GM12874 (cell line): ENCODE data around the gene IQCK.

ENCODE experiments used
- TF ChIP-seq, protein P1 (sequence below): IDR thresholded peaks from 2 replicates; pipeline ENCODE4 v1.5.1; 2011; ENCODE audit warnings: low read depth, mild to moderate bottlenecking, control low read depth, low read length, moderate library complexity; ENCODE audit not compliant: insufficient read depth

IQCK gene

GRCh38 chr16:19850131-19850817, 132.2 kb downstream of the IQCK start:
- TF ChIP-seq, protein P1, sequence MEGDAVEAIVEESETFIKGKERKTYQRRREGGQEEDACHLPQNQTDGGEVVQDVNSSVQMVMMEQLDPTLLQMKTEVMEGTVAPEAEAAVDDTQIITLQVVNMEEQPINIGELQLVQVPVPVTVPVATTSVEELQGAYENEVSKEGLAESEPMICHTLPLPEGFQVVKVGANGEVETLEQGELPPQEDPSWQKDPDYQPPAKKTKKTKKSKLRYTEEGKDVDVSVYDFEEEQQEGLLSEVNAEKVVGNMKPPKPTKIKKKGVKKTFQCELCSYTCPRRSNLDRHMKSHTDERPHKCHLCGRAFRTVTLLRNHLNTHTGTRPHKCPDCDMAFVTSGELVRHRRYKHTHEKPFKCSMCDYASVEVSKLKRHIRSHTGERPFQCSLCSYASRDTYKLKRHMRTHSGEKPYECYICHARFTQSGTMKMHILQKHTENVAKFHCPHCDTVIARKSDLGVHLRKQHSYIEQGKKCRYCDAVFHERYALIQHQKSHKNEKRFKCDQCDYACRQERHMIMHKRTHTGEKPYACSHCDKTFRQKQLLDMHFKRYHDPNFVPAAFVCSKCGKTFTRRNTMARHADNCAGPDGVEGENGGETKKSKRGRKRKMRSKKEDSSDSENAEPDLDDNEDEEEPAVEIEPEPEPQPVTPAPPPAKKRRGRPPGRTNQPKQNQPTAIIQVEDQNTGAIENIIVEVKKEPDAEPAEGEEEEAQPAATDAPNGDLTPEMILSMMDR = no peak

DNA sequence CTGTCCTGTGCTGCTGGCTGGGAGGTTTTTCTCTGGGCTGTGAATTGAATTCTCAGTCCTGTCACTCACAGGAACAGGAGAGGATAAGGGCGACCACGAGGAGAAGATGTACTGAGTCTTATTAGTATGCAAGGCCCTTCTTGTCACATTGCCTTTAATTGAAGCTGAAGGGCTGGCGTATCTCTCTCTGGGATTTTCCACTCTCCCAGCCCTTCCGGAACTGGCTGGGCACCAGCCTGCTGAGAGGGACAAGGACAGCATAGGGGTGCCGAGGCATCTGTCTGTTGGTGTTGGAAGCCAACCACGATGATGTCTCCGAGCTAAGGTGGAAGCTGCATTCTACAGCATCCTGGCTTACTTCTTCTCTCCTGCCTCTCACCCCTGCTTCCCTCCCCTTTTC, 133.4 kb downstream of the IQCK start:
- TF ChIP-seq, protein P1 = no peak

DNA sequence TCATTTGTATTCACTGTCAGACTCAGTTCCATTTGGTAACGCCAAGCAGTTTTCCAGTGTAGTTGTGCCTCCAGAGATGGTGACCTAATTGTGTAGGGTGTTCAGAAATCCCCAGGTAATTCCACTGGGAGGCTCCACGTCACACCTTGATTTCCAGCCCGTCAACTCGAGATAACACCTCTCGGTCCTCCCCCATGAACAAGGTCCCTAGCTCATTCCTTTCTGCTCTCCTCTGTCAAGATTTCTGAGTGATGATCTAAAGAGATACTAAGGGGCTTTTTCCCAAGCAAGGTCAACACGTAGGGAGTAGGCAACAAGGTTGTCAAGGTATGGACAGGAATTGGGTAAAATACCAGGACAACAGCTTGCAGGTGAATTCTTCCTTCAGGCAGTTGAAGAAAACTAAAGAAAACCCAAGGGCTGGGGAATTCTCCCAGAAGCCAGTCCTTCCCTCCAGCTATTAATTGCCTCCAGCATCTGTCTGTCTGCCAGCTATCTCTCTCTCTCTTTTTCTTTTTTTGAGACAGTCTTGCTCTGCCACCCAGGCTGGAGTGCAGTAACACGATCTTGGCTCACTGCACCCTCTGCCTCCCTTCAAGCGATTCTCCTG, 135.2 kb downstream of the IQCK start:
- TF ChIP-seq, protein P1 = no peak

DNA sequence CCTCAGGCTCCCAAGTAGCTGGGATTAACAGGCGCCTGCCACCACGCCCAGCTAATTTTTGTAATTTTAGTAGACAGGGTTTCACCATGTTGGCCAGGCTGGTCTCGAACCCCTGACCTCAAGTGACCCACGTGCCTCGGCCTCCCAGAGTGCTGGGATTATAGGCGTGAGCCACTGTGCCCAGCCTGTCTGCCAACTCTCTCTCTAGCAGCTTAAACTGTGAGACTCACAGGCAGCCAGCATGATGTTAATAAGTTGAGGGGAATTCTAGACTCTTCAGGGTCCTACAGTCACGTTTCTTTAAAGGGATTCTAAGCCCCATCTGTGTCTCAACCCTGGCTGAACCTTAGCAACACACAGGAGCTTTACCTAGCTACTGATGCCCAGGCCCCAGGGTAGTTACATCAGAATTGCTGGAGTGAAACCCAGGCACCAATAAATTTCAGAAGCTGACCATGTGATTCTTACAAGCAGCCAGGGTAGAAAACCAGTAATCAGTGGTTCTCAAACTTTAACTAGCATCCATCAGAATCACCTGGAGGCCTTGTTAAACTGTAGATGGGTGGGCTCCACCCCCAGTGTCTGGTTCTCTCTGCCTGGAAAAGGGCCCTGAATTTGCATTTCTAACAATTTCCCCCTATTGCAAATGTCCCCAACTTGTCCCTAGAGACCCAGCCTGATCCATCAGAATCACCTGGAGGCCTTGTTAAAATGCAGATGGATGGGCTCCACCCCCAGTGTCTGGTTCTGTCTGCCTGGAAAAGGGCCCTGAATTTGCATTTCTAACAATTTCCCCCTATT, 135.9 kb downstream of the IQCK start:
- TF ChIP-seq, protein P1 = no peak

DNA sequence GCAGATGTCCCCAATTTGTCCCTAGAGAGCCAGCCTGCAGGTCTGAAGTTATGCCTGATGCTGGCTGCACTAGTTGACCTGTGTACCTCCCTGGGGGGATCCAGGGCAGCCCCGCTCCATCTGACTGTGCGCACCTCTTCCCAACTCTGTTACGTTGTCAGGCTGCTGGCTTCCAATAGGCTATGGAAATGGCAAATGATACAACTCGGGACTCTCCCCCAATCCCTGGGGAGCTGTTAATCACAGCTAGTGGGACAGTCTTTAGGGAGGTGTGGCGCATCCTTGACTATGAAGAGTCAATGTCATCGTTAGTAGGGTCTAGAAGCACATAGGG, 136.4 kb downstream of the IQCK start:
- TF ChIP-seq, protein P1 = no peak

- TF ChIP-seq, protein P1 = no peak
Observed at GRCh38 chr16:19856120-19856519, 138.0 kb downstream of the IQCK start.

DNA sequence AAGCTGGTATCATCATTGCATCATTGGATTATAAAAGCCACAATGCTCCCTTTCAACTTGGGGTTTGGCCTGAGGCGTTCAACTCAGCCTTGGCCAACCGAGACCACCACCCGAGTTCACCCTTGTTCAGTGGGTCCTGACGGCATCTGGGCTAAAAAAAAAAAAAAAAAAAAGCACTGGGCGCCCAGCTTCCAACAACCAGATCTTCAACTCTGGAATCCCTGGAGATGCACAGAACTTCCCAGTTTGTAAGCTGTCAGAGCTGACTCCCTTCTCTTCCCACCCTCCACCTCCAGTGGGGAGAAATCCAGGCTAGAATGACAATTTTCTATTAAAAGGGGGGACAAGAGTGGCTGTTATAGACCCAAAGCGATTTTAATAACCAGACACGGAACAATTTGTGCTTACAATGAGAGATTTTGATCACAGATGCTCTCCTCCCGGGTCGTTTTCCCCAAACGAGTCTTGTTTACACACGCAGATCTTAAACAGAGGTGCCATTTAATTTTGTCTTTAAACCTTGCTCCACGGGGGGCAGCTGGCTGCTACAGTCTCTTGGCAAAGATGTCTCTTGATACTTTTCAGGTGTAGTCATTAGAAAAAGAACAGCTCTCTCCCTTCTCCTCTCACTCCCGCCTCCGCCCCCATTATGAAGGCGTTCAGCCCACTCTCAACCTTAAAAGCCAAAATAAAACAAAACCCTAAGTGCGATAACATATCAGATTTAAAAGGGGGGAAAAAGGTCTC, 139.7 kb downstream of the IQCK start:
- TF ChIP-seq, protein P1 = no peak
